SK-N-SH treated with all-trans-retinoic acid at 6 μM for 48 hours (cell line): ENCODE results near the gene SYTL3.

Experiments
- ATAC-seq: fragments of 200-7000 bp; cut with Tn5 transposase; 3 replicates; pipeline ENCODE4 v1.9.1; 2020; ENCODE audit warnings: mild to moderate bottlenecking, moderate library complexity
- ARNTL ChIP-seq: fragments of 450-650 bp; formaldehyde crosslinking; IDR thresholded peaks from 2 replicates; pipeline ENCODE4 v1.5.0; 2020; ENCODE audit warnings: low read depth, mild to moderate bottlenecking, moderate library complexity, borderline replicate concordance
- BACH2 ChIP-seq: fragments of 250-450 bp; sonication (Bioruptor Pico); IDR thresholded peaks from 2 replicates; pipeline ENCODE4 v1.9.0; 2021; ENCODE audit warnings: mild to moderate bottlenecking, borderline replicate concordance
- CSDC2 ChIP-seq: fragments of 250-450 bp; sonication (Bioruptor Pico); IDR thresholded peaks from 2 replicates; pipeline ENCODE4 v1.5.0; 2020; ENCODE audit warnings: mild to moderate bottlenecking, moderate library complexity
- ESRRG ChIP-seq: fragments of 250-450 bp; sonication (Bioruptor Pico); IDR thresholded peaks from 2 replicates; pipeline ENCODE4 v1.6.1; 2021; ENCODE audit warnings: mild to moderate bottlenecking
- GLIS3 ChIP-seq: fragments of 250-450 bp; sonication (Bioruptor Pico); IDR thresholded peaks from 2 replicates; pipeline ENCODE4 v1.5.0; 2020; ENCODE audit warnings: mild to moderate bottlenecking, moderate library complexity
- ISL1 ChIP-seq: fragments of 250-450 bp; sonication (Bioruptor Pico); IDR thresholded peaks from 2 replicates; pipeline ENCODE4 v2.1.2; 2022; ENCODE audit warnings: mild to moderate bottlenecking, moderate library complexity
- OSR1 ChIP-seq: fragments of 250-450 bp; sonication (Bioruptor Pico); IDR thresholded peaks from 2 replicates; pipeline ENCODE4 v1.8.0; 2022; ENCODE audit warnings: moderate library complexity, mild to moderate bottlenecking, inconsistent platforms
- PPARA ChIP-seq: fragments of 250-450 bp; sonication (Bioruptor Pico); IDR thresholded peaks from 2 replicates; pipeline ENCODE4 v1.5.0; 2020; ENCODE audit warnings: mild to moderate bottlenecking, borderline replicate concordance
- SNAI2 ChIP-seq: fragments of 250-450 bp; sonication (Bioruptor Pico); IDR thresholded peaks from 2 replicates; pipeline ENCODE4 v1.5.0; 2020; ENCODE audit warnings: mild to moderate bottlenecking, moderate library complexity
- TCF4 ChIP-seq: fragments of 250-450 bp; sonication (Bioruptor Pico); IDR thresholded peaks from 2 replicates; pipeline ENCODE4 v1.8.0; 2021; ENCODE audit warnings: mild to moderate bottlenecking, moderate library complexity, borderline replicate concordance
- TOX ChIP-seq: fragments of 250-450 bp; sonication (Bioruptor Pico); IDR thresholded peaks from 2 replicates; pipeline ENCODE4 v1.8.0; 2021; ENCODE audit warnings: mild to moderate bottlenecking, moderate library complexity, borderline replicate concordance
- ZC3H10 ChIP-seq: fragments of 250-450 bp; sonication (Bioruptor Pico); IDR thresholded peaks from 2 replicates; pipeline ENCODE4 v1.5.1; 2021; ENCODE audit warnings: mild to moderate bottlenecking, moderate library complexity
- ZFP3 ChIP-seq: fragments of 250-450 bp; sonication (Bioruptor Pico); IDR thresholded peaks from 2 replicates; pipeline ENCODE4 v1.5.0; 2020; ENCODE audit warnings: mild to moderate bottlenecking, moderate library complexity
- ZFP30 ChIP-seq: fragments of 450-650 bp; formaldehyde crosslinking; IDR thresholded peaks from 2 replicates; pipeline ENCODE4 v1.5.0; 2022; ENCODE audit warnings: mild to moderate bottlenecking, moderate library complexity
- ZNF565 ChIP-seq: fragments of 450-650 bp; formaldehyde crosslinking; conservative IDR thresholded peaks from 2 replicates; pipeline ENCODE4 v1.5.0; 2020; ENCODE audit warnings: low read depth, mild to moderate bottlenecking, moderate library complexity
- ZNF70 ChIP-seq: fragments of 450-650 bp; formaldehyde crosslinking; IDR thresholded peaks from 2 replicates; pipeline ENCODE4 v1.5.0; 2020; ENCODE audit warnings: mild to moderate bottlenecking, moderate library complexity
- ZNF8 ChIP-seq: fragments of 450-650 bp; formaldehyde crosslinking; IDR thresholded peaks from 2 replicates; pipeline ENCODE4 v1.5.0; 2020; ENCODE audit warnings: mild to moderate bottlenecking, moderate library complexity
- TF ChIP-seq, protein P1 (sequence below): fragments of 250-450 bp; sonication (Bioruptor Pico); IDR thresholded peaks from 2 replicates; pipeline ENCODE4 v1.5.0; 2020; ENCODE audit warnings: mild to moderate bottlenecking, moderate library complexity
- TF ChIP-seq, protein P2 (sequence below): fragments of 250-450 bp; sonication (Bioruptor Pico); IDR thresholded peaks from 2 replicates; pipeline ENCODE4 v1.5.1; 2020; ENCODE audit warnings: low read depth, mild to moderate bottlenecking, moderate library complexity
- TF ChIP-seq, protein P3 (sequence below): fragments of 250-450 bp; sonication (Bioruptor Pico); IDR thresholded peaks from 2 replicates; pipeline ENCODE4 v1.8.0; 2021; ENCODE audit warnings: low read depth, mild to moderate bottlenecking, moderate library complexity, borderline replicate concordance
- TF ChIP-seq, protein P4 (sequence below): fragments of 250-450 bp; sonication (Bioruptor Pico); IDR thresholded peaks from 2 replicates; pipeline ENCODE4 v1.5.1; 2021; ENCODE audit warnings: mild to moderate bottlenecking, moderate library complexity

Gene SYTL3

DNA sequence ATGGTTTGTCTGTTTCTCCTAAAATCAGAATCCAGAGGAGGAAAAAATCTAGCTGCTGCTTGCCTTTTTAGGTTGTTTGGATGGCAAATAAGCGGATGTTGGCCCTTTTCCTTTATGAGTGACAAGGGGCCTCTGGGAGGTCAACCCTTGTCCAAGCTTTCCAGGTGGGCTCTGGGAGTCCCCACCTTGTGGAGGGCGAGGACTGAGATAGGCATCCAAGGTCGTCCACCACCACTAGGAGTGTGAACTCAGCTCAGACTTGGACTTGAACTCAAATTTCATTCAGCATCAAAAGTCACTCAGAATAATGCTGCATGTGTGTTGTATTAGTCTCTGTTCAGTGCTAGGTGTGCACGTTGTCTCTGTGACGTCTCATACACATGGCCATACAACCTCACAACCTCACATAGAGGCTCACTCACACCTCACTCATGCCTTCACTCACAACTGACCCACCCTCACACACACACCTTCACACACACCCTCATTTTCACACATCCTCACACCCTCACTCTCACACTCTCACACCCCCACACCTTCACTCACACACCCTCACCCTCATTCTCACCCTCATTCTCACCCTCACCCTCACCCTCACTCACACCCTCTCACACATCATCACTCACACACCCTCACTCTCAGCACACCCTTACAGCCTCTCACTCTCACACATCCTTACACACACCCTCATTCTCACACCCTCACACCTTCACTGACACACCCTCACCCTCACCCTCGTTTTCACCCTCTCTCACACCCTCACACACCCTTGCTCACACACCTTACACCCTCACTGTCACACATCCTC, 23.3 kb upstream of the SYTL3 start:
- no peak for ATAC-seq
- TF ChIP-seq BACH2 (CRISPR knock-in tag) (no peak), SNAI2 (CRISPR knock-in tag) (no peak), ZNF70 (CRISPR knock-in tag) (no peak), GLIS3 (CRISPR knock-in tag) (no peak), ZFP30 (no peak), ZNF565 (no peak), PPARA (CRISPR knock-in tag) (no peak), ZC3H10 (CRISPR knock-in tag) (no peak), OSR1 (CRISPR knock-in tag) (no peak), ESRRG (CRISPR knock-in tag) (no peak), ZFP3 (CRISPR knock-in tag) (no peak)
- TF ChIP-seq, protein P1, sequence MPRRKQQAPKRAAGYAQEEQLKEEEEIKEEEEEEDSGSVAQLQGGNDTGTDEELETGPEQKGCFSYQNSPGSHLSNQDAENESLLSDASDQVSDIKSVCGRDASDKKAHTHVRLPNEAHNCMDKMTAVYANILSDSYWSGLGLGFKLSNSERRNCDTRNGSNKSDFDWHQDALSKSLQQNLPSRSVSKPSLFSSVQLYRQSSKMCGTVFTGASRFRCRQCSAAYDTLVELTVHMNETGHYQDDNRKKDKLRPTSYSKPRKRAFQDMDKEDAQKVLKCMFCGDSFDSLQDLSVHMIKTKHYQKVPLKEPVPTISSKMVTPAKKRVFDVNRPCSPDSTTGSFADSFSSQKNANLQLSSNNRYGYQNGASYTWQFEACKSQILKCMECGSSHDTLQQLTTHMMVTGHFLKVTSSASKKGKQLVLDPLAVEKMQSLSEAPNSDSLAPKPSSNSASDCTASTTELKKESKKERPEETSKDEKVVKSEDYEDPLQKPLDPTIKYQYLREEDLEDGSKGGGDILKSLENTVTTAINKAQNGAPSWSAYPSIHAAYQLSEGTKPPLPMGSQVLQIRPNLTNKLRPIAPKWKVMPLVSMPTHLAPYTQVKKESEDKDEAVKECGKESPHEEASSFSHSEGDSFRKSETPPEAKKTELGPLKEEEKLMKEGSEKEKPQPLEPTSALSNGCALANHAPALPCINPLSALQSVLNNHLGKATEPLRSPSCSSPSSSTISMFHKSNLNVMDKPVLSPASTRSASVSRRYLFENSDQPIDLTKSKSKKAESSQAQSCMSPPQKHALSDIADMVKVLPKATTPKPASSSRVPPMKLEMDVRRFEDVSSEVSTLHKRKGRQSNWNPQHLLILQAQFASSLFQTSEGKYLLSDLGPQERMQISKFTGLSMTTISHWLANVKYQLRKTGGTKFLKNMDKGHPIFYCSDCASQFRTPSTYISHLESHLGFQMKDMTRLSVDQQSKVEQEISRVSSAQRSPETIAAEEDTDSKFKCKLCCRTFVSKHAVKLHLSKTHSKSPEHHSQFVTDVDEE (CRISPR knock-in tag), result no peak
- TF ChIP-seq, protein P2, sequence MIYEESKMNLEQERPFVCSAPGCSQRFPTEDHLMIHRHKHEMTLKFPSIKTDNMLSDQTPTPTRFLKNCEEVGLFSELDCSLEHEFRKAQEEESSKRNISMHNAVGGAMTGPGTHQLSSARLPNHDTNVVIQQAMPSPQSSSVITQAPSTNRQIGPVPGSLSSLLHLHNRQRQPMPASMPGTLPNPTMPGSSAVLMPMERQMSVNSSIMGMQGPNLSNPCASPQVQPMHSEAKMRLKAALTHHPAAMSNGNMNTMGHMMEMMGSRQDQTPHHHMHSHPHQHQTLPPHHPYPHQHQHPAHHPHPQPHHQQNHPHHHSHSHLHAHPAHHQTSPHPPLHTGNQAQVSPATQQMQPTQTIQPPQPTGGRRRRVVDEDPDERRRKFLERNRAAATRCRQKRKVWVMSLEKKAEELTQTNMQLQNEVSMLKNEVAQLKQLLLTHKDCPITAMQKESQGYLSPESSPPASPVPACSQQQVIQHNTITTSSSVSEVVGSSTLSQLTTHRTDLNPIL (CRISPR knock-in tag), result no peak
- TF ChIP-seq, protein P3, sequence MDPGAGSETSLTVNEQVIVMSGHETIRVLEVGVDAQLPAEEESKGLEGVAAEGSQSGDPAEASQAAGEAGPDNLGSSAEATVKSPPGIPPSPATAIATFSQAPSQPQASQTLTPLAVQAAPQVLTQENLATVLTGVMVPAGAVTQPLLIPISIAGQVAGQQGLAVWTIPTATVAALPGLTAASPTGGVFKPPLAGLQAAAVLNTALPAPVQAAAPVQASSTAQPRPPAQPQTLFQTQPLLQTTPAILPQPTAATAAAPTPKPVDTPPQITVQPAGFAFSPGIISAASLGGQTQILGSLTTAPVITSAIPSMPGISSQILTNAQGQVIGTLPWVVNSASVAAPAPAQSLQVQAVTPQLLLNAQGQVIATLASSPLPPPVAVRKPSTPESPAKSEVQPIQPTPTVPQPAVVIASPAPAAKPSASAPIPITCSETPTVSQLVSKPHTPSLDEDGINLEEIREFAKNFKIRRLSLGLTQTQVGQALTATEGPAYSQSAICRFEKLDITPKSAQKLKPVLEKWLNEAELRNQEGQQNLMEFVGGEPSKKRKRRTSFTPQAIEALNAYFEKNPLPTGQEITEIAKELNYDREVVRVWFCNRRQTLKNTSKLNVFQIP, result no peak

DNA sequence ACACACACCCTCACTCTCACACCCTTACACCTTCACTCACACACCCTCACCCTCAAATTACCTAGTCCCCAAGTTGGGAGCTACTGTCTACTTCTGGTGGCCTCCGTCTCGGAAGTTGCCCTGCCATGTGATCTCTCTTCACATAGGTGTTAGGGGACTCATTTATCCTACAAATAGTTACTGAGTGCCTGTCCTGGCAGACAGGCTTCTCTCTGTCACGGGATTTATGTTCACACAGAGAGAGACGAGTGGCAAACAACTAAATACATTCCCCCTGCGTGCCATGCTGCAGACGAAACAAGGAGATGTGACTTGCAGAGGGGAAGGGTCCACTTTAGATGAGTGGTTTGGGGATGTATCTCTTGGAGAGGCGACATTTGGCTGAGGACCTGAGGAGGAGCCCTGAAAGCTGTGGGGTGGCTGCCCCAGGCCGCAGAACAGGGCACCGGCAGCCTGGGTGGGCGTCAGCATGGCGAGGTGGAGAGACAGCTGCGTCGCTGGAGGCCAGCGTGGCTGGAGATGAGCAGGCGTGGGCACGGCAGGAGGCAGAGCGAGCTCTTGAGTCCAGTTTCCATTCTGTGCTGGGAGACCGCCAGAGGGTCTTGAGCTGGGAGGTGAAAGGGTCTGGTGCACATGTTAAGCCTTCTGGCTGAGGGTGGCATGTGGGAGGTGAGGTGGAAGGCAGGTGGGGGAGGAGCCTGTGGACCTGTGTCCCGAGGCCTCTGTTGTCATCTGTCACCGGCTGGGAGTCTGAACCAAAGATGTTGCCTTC, 22.5 kb upstream of the SYTL3 start:
- ATAC-seq, result no peak
- no peak for TF ChIP-seq ZNF565
- TF ChIP-seq BACH2 (CRISPR knock-in tag), result no peak
- no peak for TF ChIP-seq ISL1
- no peak for TF ChIP-seq CSDC2
- TF ChIP-seq ZNF70 (CRISPR knock-in tag), result no peak
- TF ChIP-seq TOX (CRISPR knock-in tag), result no peak
- TF ChIP-seq TCF4 (CRISPR knock-in tag), result no peak
- no peak for TF ChIP-seq ZNF8 (CRISPR knock-in tag)
- TF ChIP-seq, protein P4, sequence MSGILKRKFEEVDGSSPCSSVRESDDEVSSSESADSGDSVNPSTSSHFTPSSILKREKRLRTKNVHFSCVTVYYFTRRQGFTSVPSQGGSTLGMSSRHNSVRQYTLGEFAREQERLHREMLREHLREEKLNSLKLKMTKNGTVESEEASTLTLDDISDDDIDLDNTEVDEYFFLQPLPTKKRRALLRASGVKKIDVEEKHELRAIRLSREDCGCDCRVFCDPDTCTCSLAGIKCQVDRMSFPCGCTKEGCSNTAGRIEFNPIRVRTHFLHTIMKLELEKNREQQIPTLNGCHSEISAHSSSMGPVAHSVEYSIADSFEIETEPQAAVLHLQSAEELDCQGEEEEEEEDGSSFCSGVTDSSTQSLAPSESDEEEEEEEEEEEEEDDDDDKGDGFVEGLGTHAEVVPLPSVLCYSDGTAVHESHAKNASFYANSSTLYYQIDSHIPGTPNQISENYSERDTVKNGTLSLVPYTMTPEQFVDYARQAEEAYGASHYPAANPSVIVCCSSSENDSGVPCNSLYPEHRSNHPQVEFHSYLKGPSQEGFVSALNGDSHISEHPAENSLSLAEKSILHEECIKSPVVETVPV (CRISPR knock-in tag), result no peak
- no peak for TF ChIP-seq OSR1 (CRISPR knock-in tag)
- TF ChIP-seq, protein P2 (CRISPR knock-in tag), result no peak
- no peak for TF ChIP-seq ARNTL (CRISPR knock-in tag)
- TF ChIP-seq, protein P1 (CRISPR knock-in tag), result no peak
- no peak for TF ChIP-seq ESRRG (CRISPR knock-in tag)
- TF ChIP-seq ZFP3 (CRISPR knock-in tag), result no peak
- no peak for TF ChIP-seq SNAI2 (CRISPR knock-in tag)
